Measurements from ENCODE around the gene KCNK2.

DNA sequence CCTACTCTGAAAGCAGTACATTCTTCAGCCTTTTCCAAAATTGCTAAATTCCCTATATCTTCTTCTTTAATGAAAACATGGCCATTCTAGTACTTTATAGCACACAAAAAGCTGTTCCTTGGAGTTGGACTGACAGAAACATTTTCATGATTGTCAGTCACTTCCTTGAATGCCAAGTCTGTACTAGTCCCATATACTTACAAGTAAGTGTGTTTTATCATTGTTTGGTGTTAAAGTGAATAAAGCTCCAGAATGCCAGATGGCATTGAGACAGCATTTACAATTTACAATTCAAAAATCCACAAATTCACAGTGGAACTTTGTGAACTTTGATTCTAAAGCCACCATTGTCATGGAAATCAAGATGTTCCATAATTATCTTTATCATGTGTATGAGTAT, 36.5 kb downstream of the KCNK2 start:
- TF ChIP-seq SIN3A (IDR thresholded peaks at IDR 0.05; ENCODE audit: borderline replicate concordance, insufficient read depth, low read length): no peak
- TF ChIP-seq TAF1 (IDR thresholded peaks at IDR 0.05; ENCODE audit: borderline replicate concordance, insufficient read depth, low read length): no peak
- TF ChIP-seq POLR2AphosphoS5 (IDR thresholded peaks at IDR 0.05; ENCODE audit: low read depth, low read length): no peak
- TF ChIP-seq, protein P1, sequence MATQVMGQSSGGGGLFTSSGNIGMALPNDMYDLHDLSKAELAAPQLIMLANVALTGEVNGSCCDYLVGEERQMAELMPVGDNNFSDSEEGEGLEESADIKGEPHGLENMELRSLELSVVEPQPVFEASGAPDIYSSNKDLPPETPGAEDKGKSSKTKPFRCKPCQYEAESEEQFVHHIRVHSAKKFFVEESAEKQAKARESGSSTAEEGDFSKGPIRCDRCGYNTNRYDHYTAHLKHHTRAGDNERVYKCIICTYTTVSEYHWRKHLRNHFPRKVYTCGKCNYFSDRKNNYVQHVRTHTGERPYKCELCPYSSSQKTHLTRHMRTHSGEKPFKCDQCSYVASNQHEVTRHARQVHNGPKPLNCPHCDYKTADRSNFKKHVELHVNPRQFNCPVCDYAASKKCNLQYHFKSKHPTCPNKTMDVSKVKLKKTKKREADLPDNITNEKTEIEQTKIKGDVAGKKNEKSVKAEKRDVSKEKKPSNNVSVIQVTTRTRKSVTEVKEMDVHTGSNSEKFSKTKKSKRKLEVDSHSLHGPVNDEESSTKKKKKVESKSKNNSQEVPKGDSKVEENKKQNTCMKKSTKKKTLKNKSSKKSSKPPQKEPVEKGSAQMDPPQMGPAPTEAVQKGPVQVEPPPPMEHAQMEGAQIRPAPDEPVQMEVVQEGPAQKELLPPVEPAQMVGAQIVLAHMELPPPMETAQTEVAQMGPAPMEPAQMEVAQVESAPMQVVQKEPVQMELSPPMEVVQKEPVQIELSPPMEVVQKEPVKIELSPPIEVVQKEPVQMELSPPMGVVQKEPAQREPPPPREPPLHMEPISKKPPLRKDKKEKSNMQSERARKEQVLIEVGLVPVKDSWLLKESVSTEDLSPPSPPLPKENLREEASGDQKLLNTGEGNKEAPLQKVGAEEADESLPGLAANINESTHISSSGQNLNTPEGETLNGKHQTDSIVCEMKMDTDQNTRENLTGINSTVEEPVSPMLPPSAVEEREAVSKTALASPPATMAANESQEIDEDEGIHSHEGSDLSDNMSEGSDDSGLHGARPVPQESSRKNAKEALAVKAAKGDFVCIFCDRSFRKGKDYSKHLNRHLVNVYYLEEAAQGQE (IDR thresholded peaks at IDR 0.05; ENCODE audit: insufficient read depth in 1 of 2, low read depth in 2 of 2, low read length in 2 of 2): no peak
- TF ChIP-seq FOXP2 (optimal IDR thresholded peaks at IDR 0.05; ENCODE audit: borderline replicate concordance, extremely low read depth, extremely low read length, insufficient read depth): no peak
